KOPT-K1 (cell line): ENCODE data around the gene MOV10L1.
"Not testable (repeated sequence)": the region's sequence is repeated elsewhere in the genome, so short reads cannot be mapped to it uniquely, and the experiment has no call there.

Experiments used
- H3K27ac ChIP-seq: fragments of 200-600 bp; sonication (generic); 2 replicates; pipeline ENCODE4 v1.5.1; 2016; ENCODE audit warnings: antibody characterized with exemption, mild to moderate bottlenecking, low read depth, low read length; ENCODE audit not compliant: poor library complexity, severe bottlenecking
- H3K36me3 ChIP-seq: fragments of 200-600 bp; sonication (generic); 2 replicates; pipeline ENCODE4 v1.5.1; 2017; ENCODE audit warnings: antibody characterized with exemption, mild to moderate bottlenecking, low read length, moderate library complexity; ENCODE audit not compliant: insufficient read depth
- H3K9me3 ChIP-seq: fragments of 200-600 bp; sonication (generic); 2 replicates; pipeline ENCODE4 v1.5.1; 2017; ENCODE audit warnings: antibody characterized with exemption, low read length, mild to moderate bottlenecking; ENCODE audit not compliant: insufficient read depth, poor library complexity, severe bottlenecking

Gene MOV10L1

GRCh38 chr22:50144005-50144614, 54.3 kb downstream of the MOV10L1 start:
- no peaks in the 10 kb centered on the region for H3K9me3 ChIP-seq
- no peaks in the 10 kb centered on the region for H3K36me3 ChIP-seq
- no peak overlapping the region for H3K27ac ChIP-seq

DNA sequence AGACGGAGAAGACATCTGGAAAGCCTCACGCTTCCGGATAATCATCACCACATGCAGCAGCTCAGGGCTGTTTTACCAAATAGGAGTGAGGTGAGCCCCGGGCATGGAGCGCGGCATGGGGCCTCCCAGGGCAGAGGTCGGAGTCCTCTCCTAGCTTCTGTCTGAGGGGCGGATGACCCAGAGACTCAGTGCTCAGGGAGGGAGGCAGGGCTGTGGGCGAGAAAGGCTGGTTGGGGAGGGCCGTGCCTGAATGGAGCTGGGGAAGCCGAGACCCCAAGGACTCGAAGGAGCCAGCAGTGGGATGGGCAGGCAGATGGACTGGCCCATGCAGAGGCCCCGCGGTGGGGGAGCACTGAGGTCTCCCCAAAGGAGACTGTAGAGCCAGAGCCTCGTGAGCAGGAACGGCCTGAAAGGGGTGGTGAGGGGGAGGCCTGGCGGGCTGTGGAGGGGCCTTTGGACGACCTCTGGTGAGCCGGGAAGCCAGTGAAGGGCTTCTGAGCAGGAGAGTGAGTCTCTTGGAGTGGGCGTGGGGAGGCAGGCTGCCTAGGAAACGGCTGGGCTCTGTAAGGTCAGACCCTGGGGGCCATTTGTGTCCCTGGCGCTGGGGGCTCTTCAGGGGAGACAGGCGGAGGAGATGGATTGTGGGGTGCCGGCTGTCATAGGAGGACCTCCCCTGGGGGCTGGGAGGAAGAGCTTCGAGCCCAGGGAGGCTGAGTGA, 56.1 kb downstream of the MOV10L1 start:
- H3K36me3 ChIP-seq, result no peaks in the 10 kb centered on the region
- no peaks in the 10 kb centered on the region for H3K9me3 ChIP-seq
- no peak overlapping the region for H3K27ac ChIP-seq

DNA sequence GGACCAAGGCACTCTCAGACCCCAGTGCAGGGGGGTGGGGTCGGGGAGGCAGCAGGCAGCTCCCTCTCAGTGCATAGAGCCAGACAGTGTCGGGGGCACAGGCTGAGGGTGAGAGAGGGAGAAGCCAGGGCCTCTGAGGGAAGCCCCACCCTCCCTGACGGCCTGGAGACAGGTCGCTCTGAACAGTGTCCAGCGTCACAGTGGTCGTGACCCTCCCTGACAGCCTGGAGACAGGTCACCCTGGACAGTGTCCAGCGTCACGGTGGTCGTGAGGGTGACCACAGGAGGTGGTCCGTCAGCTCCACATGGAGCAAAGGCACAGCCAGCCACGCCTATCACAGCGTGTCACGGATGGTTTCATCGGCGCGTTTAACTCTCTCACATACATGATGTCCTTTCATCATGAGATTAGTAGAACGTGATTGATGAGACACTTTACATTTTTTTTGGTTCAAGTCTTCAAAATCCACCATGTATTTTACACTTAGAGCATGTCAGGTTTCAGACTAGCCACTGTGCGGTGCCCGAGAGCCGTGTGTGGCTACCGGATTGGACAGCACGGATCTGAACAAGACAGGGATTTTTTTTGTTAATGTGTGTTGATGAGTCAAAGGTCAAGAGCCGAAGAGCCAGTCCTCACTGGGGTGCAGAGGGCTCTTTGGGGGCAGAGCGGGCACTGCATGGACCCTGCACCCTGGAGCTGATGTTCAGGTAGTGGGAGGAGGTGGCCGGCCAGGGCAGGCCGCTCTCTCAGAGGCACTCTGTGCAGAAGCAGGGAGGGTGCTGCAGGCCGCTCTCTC, 56.8 kb downstream of the MOV10L1 start:
- no peaks in the 10 kb centered on the region for H3K9me3 ChIP-seq
- no peak overlapping the region for H3K27ac ChIP-seq
- H3K36me3 ChIP-seq, result no peaks in the 10 kb centered on the region

DNA sequence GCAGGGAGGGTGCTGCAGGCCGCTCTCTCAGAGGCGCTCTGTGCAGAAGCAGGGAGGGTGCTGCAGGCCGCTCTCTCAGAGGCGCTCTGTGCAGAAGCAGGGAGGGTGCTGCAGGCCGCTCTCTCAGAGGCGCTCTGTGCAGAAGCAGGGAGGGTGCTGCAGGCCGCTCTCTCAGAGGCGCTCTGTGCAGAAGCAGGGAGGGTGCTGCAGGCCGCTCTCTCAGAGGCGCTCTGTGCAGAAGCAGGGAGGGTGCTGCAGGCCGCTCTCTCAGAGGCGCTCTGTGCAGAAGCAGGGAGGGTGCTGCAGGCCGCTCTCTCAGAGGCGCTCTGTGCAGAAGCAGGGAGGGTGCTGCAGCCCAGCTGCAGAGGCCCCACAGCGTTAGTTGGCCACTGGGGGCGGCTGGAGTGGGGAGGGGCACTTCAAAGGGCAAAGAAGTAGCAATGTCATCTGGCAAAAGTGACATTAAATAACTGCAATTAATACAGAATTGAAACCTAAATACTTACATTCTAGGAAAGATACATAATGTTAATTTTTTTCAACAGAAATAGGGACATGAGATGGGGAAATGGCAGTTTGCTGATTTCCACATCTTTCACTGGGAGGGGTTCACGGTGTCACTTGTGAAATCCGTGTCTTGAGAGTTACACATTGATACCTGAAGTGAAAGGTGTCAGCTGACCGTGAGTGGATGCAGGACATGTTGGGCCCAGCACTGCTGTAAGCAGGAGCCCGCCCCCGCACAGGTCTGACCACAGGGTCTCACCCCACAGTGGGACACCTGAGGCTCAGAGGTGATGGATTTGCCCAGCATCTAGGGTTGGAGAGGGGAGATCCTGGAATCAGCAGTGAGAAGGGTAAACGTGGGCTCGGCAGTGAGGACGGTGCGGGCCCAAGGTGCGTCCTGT, 57.7 kb downstream of the MOV10L1 start:
- not testable (repeated sequence) for H3K27ac ChIP-seq, H3K36me3 ChIP-seq, H3K9me3 ChIP-seq

- no peak overlapping the region for H3K27ac ChIP-seq
- no peaks in the 10 kb centered on the region for H3K36me3 ChIP-seq
- no peaks in the 10 kb centered on the region for H3K9me3 ChIP-seq
These were observed 58.3 kb downstream of the MOV10L1 start for GRCh38 chr22:50148166-50148500.

DNA sequence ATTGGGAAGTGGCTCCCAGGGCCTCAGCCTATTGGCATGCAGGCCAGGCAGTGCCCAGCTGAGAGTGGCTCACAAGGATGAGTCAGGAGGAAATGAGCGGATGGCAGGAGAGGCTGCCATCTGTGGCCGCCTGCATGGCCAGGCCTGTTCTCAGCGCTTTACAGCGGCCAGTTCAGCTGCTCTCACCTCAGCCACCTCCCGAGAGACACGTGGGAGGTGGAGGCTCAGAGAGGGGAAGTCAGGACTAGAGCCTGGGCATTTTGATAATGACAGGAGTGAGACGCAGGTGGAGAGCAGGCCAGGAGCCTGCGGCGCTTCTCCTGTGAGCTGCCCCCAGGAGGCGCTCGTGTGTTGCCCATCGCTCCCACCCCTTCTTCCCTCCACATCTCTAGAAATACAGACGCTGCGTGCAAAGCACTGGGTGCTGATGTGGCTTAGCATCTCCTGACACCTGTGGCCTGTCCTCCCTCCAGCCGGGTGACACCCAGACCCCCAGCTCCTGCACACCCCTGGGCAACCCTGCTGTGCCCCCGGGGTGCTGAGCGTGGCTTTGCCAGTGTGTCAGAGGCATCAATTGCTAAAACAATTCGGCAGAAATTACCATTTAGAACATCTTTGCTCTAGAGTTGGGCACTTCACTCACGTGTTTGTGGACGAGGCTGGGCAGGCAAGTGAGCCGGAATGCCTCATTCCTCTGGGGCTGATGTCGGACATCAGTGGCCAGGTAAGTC, 59.4 kb downstream of the MOV10L1 start:
- Histone ChIP-seq H3K27ac (no peak overlapping the region), H3K36me3 (no peaks in the 10 kb centered on the region), H3K9me3 (no peaks in the 10 kb centered on the region)

- Histone ChIP-seq H3K36me3 (no peaks in the 10 kb centered on the region), H3K9me3 (no peaks in the 10 kb centered on the region), H3K27ac (no peak overlapping the region)
These were observed 60.6 kb downstream of the MOV10L1 start for GRCh38 chr22:50150161-50151129.

- H3K27ac ChIP-seq, result no peak overlapping the region
- no peaks in the 10 kb centered on the region for H3K36me3 ChIP-seq
These were observed 62.0 kb downstream of the MOV10L1 start for GRCh38 chr22:50151571-50152537.

GRCh38 chr22:50153056-50153755, 63.4 kb downstream of the MOV10L1 start:
- Histone ChIP-seq H3K27ac (no peak overlapping the region), H3K36me3 (no peaks in the 10 kb centered on the region), H3K9me3 (no peaks in the 10 kb centered on the region)

More at GRCh38 chr22:50151571-50152537, 62.0 kb downstream of the MOV10L1 start:
- H3K9me3 ChIP-seq, result no peaks in the 10 kb centered on the region

- Histone ChIP-seq H3K36me3 (no peaks in the 10 kb centered on the region), H3K9me3 (no peaks in the 10 kb centered on the region), H3K27ac (no peak overlapping the region)
These were observed 63.9 kb downstream of the MOV10L1 start for GRCh38 chr22:50153756-50154140.

DNA sequence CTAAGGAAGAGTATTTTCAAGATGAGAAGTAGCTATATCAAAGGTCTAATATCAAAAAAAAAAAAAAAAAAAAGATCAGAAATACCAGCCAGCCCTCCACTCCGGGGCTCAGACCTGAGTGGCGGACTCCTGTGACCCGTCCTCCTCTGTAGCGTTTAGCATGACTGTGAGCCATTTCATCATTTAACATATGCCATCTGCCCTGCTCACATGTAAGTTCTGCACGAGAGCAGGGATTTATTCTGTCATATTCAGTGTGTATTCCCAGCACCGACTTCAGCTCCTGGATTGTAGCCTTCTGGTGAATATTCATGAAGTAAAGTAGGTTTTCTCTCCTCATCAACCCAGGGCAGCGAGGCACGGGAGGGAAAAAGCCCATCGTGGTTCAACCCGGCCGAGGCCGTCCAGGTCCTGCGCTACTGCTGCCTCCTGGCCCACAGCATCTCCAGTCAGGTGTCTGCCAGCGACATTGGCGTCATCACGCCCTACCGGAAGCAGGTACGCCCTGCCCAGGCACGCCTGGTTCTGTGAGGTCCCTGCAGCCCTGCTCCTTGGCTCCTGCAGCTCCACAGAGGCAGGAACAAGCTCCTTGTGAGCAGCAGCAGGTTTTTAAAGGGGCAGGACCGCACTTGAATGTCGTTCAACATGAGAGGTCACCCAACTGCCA, 68.0 kb downstream of the MOV10L1 start:
- Histone ChIP-seq H3K27ac (no peak overlapping the region), H3K36me3 (no peaks in the 10 kb centered on the region), H3K9me3 (no peaks in the 10 kb centered on the region)

- Histone ChIP-seq H3K27ac (no peak overlapping the region), H3K9me3 (no peaks in the 10 kb centered on the region), H3K36me3 (no peaks in the 10 kb centered on the region)
These were observed 71.1 kb downstream of the MOV10L1 start for GRCh38 chr22:50160947-50161346.
